Epithelial cell of esophagus (primary cell): ENCODE measurements around the gene SYNC.
"Not testable (repeated sequence)": the region's sequence is repeated elsewhere in the genome, so short reads cannot be mapped to it uniquely, and the experiment has no call there.

ENCODE experiments used
- DNase-seq: peaks from one replicate; pipeline ENCODE4 v3.0.0; 2010; ENCODE audit warnings: low read depth
- H3K4me3 ChIP-seq: 2 replicates; pipeline ENCODE4 v1.5.1; 2011; ENCODE audit warnings: mild to moderate bottlenecking, low read length, control low read depth
- CTCF ChIP-seq: IDR thresholded peaks from 2 replicates; pipeline ENCODE4 v1.5.1; 2011; ENCODE audit warnings: low read depth, mild to moderate bottlenecking, low read length, control low read depth, inconsistent platforms; ENCODE audit not compliant: insufficient read depth; ENCODE audit errors: missing control alignments

SYNC gene

DNA sequence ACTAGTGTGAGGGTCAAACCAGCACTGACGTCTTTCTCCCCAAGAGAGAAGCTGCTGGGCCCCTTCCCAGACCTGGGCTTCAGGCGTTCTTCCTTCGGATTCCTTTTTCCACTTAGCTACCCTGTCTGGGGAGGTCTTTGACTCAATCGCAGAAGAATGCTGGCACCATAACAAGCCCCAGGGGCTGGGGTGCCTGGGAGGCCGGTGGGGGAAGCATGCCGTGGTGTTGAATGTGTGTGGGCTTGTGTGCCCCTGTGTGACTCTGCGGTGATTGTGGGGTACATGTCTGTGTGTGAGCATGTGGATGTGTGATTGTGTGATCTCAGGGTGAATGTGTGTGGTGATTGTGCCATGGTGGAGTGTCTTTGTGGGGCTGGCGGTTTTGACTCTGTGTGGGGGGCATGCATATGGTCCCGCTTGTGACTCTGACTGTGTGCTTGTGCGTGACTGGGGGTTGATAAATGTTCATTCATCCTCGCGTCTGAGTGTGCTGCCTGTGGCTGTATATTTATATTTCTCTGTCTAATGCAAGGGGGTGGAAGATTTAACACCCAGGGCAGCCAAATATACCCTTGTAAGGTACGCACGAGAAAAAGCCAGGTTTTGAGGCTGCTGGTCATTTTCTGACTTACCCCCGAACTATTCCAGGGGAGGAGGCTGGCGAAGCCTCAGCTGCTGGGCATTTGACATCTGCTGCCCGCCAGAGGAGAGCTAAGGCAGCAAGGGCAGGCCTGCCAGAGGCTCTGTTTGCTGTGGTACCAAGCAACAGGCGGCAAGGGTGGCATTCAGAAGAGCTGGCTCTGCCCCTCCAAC is 1.1 kb upstream of the SYNC start:
- DNase-seq, result peak; percentile 74
- H3K4me3 ChIP-seq, result peak overlapping the region; percentile 55
- no peak for TF ChIP-seq CTCF

GRCh38 chr1:32701951-32702598 is 495 bp downstream of the SYNC start:
- no peak for TF ChIP-seq CTCF
- peak overlapping the region; percentile 32 for H3K4me3 ChIP-seq
- peak; percentile 38 for DNase-seq

DNA sequence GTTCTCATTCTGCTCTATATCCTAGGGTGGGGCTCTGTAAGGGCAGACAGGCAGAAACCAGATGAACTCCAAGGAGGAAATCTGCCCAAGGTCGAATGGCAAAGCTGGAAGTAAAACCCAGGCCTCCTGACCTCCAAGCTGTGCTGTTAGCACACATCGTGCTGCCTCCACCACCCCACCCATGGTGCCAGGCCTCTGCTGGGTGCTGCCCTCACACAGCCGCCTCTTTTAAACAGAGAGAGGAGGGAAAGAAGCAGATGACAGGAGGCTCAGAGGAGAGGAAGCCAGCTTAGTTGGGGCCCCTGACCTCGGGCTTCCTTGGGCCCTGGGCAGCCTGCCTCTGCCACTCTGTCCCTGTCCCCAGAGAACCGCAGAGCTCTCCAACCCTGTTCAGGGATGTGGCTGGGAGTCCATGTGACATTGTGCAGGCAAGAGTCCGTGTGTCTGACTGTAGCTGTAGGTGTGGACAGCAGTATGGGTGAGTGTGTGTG is 1.1 kb downstream of the SYNC start:
- no peak for TF ChIP-seq CTCF
- H3K4me3 ChIP-seq, result peak overlapping the region; percentile 32
- DNase-seq, result no peak

GRCh38 chr1:32696996-32697395 is 5.6 kb downstream of the SYNC start:
- not testable (repeated sequence) for DNase-seq, H3K4me3 ChIP-seq

DNA sequence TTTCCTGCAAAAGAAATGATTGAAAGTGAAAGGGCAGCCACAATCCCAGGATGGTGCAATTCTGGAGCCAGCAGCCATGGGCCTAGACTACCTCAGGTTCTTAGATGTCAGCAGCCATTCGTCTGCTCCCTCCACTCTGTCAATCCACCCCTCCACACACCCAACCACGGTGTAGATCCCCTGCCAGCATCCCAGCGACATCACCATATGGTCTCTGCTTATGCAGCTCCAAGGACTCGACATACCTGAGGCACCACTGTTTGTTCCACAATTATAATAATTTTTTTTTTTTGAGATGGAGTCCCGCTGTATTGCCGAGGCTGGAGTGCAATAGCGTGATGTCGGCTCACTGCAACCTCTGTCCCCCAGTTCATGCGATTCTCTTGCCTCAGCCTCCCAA is 6.5 kb downstream of the SYNC start:
- no peak for DNase-seq
- no peak for TF ChIP-seq CTCF
- no peak overlapping the region for H3K4me3 ChIP-seq

DNA sequence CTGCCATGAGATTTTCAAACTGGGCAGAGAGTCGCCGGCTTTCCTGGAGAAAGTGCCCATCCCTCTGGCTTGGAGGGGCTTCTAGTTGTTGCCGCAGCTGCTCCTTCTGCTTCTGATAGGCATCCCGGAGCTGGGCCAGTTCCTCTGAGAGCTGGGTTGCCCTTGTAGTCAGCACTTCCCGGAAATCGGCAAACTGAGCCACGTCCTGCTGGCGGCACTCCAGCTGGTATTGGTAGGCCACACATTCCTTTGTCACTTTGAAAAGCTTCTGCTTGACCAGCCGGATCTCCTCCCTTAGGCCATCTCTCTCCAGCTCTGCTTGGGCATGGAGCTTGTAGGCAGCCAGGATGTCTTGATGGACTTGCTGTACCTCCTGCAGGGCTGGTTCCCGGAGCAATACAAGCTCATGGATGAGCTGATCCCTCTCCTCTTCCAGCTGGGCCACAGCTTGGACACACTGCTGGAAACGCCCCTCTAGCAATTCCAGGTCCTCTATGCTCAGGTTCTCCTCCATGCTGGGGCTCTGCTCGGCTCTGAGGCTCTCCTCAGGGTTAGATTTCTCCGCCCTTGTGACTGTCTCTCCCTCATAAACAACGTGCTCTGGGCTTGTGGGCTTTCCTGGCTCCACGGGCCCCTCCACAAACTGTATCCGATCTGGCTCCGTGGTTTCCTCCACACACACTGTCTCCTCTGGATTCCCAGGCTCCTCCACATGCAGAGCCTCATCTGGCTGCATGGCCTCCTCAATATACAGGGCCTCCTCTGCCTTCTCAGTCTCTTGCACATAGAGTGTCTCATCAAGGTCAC is 7.3 kb downstream of the SYNC start:
- H3K4me3 ChIP-seq, result no peak overlapping the region

More for the DNA sequence above, 7.3 kb downstream of the SYNC start:
- TF ChIP-seq CTCF, result no peak
- DNase-seq, result no peak
